Right atrium auricular region (tissue), 2 donors: ENCODE data around the gene SCFD2. TPM values are rescaled to one million over a fixed set of nuclear protein-coding genes. Genes with fewer than 3 reads are reported as not detected.
"Not testable (repeated sequence)": the region's sequence is repeated elsewhere in the genome, so short reads cannot be mapped to it uniquely, and the experiment has no call there.

ENCODE experiments used
- DNase-seq: peaks from one replicate; pipeline ENCODE4 v3.0.0-alpha.2; 2019; ENCODE audit warnings: low spot score
- H3K27ac ChIP-seq, 2 donors: fragments of 200-600 bp; sonication (generic); 1 replicate in 1 of 2; 2 replicates in 1 of 2; pipeline ENCODE4 v1.5.1; 2016 to 2019
- H3K27me3 ChIP-seq, 2 donors: fragments of 200-600 bp; sonication (generic); one replicate each; pipeline versions ENCODE4 v1.5.1 to v1.6.0; 2017 to 2019
- H3K36me3 ChIP-seq: fragments of 200-600 bp; sonication (generic); one replicate; pipeline ENCODE4 v1.5.1; 2016
- H3K4me1 ChIP-seq, 2 donors: fragments of 200-600 bp; sonication (generic); one replicate each; pipeline versions ENCODE4 v1.5.1 to v1.6.0; 2017 to 2019
- H3K4me3 ChIP-seq, 2 donors: fragments of 200-600 bp; sonication (generic); 1 replicate in 1 of 2; 2 replicates in 1 of 2; pipeline ENCODE4 v1.5.1; 2017 to 2019; ENCODE audit warnings: mild to moderate bottlenecking in 1 of 2, moderate library complexity in 1 of 2
- H3K9me3 ChIP-seq, 2 donors: fragments of 200-600 bp; sonication (generic); one replicate each; pipeline ENCODE4 v1.5.1; 2019
- total RNA-seq, 2 donors: library from RNA; depleted of rRNA; stranded (reverse); fragments of >200 nt; gene quantifications; one replicate each; pipeline ENCODE4 v1.1.0, GENCODE V29; 2016
- TF ChIP-seq, protein P1 (sequence below), 2 donors: fragments of 200-600 bp; sonication (generic); IDR thresholded peaks; one replicate each; pipeline ENCODE4 v1.5.1; 2019; ENCODE audit warnings: antibody characterized with exemption in 2 of 2

Gene SCFD2
- total RNA-seq, 2 donors from 2014 or later, result 8.1 to 9.4 TPM

DNA sequence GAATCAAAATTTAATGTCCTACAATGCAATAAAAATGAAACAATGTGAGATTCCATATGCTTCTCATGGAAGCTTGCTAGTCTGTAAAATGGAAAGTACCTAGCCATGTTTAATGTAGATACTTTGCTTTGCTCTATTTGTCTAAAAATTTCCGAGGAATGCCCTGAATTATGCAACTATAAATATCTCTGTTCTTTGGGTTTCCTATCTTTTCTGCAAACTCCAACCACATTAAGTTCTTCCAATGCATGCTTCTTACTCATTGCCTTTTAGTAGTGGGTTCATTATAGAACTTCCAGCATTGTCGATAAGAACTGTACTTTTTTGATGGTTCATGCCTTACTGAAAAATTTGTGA is 325.4 kb downstream of the SCFD2 start:
- TF ChIP-seq, protein P1, sequence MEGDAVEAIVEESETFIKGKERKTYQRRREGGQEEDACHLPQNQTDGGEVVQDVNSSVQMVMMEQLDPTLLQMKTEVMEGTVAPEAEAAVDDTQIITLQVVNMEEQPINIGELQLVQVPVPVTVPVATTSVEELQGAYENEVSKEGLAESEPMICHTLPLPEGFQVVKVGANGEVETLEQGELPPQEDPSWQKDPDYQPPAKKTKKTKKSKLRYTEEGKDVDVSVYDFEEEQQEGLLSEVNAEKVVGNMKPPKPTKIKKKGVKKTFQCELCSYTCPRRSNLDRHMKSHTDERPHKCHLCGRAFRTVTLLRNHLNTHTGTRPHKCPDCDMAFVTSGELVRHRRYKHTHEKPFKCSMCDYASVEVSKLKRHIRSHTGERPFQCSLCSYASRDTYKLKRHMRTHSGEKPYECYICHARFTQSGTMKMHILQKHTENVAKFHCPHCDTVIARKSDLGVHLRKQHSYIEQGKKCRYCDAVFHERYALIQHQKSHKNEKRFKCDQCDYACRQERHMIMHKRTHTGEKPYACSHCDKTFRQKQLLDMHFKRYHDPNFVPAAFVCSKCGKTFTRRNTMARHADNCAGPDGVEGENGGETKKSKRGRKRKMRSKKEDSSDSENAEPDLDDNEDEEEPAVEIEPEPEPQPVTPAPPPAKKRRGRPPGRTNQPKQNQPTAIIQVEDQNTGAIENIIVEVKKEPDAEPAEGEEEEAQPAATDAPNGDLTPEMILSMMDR (IDR thresholded peaks at IDR 0.05), result no peak
- Histone ChIP-seq H3K9me3 (no peaks in the 10 kb centered on the region), H3K4me1 (no peaks in the 10 kb centered on the region), H3K27me3 (no peaks in the 10 kb centered on the region), H3K4me3 (no peak overlapping the region), H3K27ac (no peak overlapping the region), H3K36me3 (no peaks in the 10 kb centered on the region)
- no peak for DNase-seq

DNA sequence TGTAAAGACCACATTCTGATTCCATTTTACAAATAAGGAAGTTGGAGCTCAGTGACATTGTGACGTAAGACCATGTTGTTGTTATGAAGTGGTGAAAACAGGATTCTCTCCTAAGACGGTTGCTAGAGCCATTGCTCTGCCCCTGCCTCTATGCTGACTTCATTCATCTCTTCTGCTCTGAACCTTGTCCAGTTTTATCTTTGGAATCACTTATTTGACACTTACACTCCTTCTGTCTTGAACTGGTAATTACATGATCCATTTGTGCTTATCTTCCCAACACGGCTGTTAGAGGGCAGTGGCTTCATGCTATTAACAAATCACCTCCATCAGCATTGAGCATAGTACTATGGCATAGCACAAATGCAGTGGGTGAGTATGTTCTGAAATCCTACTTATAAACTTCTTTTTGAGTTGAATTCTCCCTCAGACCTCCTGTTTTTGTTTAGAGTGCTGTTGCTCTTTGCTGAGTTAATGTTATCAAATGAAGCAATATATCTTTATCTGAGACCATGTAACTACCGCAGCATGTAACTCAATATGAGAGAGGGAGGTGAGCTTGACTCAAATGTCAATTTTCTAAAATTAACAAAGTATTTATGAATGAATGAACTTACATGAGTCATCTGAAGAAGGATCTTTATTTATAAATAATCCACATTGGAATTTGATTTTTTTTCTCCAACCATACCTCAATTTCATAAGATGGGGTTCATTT is 326.0 kb downstream of the SCFD2 start:
- no peaks in the 10 kb centered on the region for H3K36me3 ChIP-seq
- H3K4me3 ChIP-seq, result no peak overlapping the region
- DNase-seq, result no peak
- peaks cover 0 to 2% of the 10 kb centered on the region in 2 donors for H3K9me3 ChIP-seq
- TF ChIP-seq, protein P1 (IDR thresholded peaks at IDR 0.05), result no peak
- H3K27ac ChIP-seq, result no peak overlapping the region
- H3K4me1 ChIP-seq, result no peaks in the 10 kb centered on the region
- no peaks in the 10 kb centered on the region for H3K27me3 ChIP-seq

DNA sequence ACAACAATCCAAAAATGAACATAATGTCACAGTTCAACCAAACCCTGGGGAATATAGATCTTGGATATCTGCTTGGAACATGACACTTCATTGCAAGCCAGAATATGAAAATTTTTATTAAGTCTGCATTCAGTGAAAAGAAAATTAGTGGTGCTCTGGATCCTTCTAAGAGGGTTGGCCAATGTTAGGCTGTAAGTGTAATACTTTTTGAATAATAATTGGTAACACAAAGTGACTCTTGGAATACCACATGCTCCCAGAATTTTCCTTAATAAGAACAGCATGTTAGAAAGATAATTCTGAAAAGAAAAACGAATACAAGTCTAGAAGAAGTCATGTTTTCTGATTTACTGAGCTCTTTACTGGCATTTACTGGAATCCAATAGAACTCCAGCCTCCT is 328.0 kb downstream of the SCFD2 start:
- H3K27ac ChIP-seq, result no peak overlapping the region
- TF ChIP-seq, protein P1 (IDR thresholded peaks at IDR 0.05), result no peak
- H3K4me3 ChIP-seq, result no peak overlapping the region
- H3K9me3 ChIP-seq, result peaks cover 0 to 6% of the 10 kb centered on the region in 2 donors
- no peaks in the 10 kb centered on the region for H3K27me3 ChIP-seq
- H3K36me3 ChIP-seq, result no peaks in the 10 kb centered on the region
- H3K4me1 ChIP-seq, result no peaks in the 10 kb centered on the region
- no peak for DNase-seq

DNA sequence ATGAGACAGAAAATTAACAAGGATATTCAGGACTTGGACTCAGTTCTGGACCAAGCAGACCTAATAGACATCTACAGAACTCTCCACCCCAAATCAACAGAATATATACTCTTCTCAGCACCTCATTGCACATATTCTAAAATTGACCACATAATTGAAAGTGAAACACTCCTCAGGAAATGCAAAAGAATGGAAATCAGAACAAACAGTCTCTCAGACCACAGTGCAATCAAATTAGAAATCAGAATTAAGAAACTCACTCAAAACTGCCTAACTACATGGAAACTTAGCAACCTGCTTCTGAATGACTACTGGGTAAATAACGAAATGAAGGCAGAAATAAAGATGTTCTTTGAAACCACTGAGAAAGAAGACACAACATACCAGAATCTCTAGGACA is 333.0 kb downstream of the SCFD2 start:
- not testable (repeated sequence) for H3K4me3 ChIP-seq, H3K4me1 ChIP-seq, DNase-seq, H3K9me3 ChIP-seq, H3K27ac ChIP-seq, H3K27me3 ChIP-seq, H3K36me3 ChIP-seq

DNA sequence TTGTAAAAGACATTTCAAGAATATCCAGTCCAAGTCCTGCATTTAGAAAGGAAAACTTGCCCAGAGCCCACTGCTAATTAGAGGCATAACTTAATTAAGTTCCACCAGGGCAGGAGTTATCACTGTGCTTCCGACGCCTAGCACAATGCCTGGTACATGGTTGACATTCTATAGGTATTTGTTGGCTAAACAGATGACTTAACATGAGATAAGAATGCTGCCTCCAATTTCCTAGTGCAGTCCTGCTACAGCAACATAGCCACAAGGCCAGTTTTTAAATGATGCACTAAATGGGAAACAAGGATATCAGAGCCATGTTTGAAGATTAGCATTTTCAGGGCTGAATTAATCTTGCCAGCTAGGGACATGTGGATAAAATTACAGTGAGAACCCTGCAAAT is 339.6 kb downstream of the SCFD2 start:
- Histone ChIP-seq H3K4me3 (no peak overlapping the region), H3K9me3 (no peaks in the 10 kb centered on the region), H3K27ac (no peak overlapping the region), H3K36me3 (no peaks in the 10 kb centered on the region), H3K27me3 (no peaks in the 10 kb centered on the region), H3K4me1 (peaks cover 0 to 15% of the 10 kb centered on the region in 2 donors)
- DNase-seq, result no peak
- TF ChIP-seq, protein P1 (IDR thresholded peaks at IDR 0.05), result no peak

DNA sequence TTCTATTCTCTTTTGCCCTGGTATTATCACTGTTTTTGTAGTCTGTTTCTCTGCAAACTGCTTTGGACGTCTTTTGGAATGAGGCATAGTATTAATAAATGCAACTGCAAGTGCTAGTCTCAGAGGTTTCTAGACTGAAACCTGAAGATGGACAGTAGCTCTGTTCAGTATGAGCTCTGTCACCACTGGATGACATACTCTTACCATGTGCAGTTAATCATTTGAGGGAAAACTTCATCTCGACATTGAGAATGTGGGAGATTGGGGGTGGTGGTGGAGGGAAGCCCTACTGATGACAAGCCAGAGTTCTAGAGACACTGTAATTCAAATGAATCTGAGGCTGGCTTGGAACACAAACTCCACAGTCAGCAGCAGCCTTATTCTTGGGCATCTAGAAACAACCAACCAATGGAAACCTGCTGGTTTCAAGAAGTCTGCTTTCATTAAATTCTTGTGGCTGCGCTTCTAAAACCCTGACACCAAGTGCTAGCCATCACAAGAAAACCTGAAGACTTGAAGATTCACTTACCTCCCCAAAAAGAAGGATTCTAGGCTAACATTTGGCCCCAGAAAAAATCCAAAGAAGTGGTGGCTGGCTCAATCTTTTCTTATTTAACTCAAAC is 342.1 kb downstream of the SCFD2 start:
- TF ChIP-seq, protein P1 (IDR thresholded peaks at IDR 0.05), result no peak
- H3K36me3 ChIP-seq, result no peaks in the 10 kb centered on the region
- DNase-seq, result no peak
- H3K4me1 ChIP-seq, result peaks cover 0 to 34% of the 10 kb centered on the region in 2 donors
- no peak overlapping the region for H3K4me3 ChIP-seq
- no peaks in the 10 kb centered on the region for H3K27me3 ChIP-seq
- no peaks in the 10 kb centered on the region for H3K9me3 ChIP-seq
- H3K27ac ChIP-seq, result no peak overlapping the region
